BE2C (cell line): Measurements from ENCODE around the gene DAPL1.

ENCODE experiments used
- DNase-seq: peaks from one replicate; pipeline ENCODE4 v3.0.0-alpha.2; 2020
- H3K27me3 ChIP-seq: fragments of 250-450 bp; sonication (Bioruptor Pico); 2 replicates; pipeline ENCODE4 v1.5.1; 2020; ENCODE audit warnings: mild to moderate bottlenecking
- H3K36me3 ChIP-seq: fragments of 250-450 bp; sonication (Bioruptor Pico); 2 replicates; pipeline ENCODE4 v1.5.1; 2020; ENCODE audit warnings: mild to moderate bottlenecking
- H3K4me1 ChIP-seq: fragments of 250-450 bp; sonication (Bioruptor Pico); 2 replicates; pipeline ENCODE4 v1.5.1; 2020
- H3K4me3 ChIP-seq: 2 replicates; pipeline ENCODE4 v1.5.1; 2011; ENCODE audit warnings: low read depth, low read length
- H3K9me3 ChIP-seq: fragments of 250-450 bp; sonication (Bioruptor Pico); 2 replicates; pipeline ENCODE4 v1.5.1; 2020
- TF ChIP-seq, protein P1 (sequence below): IDR thresholded peaks from 2 replicates; pipeline ENCODE4 v1.5.1; 2012; ENCODE audit warnings: mild to moderate bottlenecking, low read depth, low read length

DAPL1 gene

GRCh38 chr2:158806941-158807340 is 11.8 kb downstream of the DAPL1 start:
- Histone ChIP-seq H3K9me3 (no peaks in the 10 kb centered on the region), H3K36me3 (no peaks in the 10 kb centered on the region), H3K4me1 (no peaks in the 10 kb centered on the region), H3K4me3 (no peak overlapping the region), H3K27me3 (no peaks in the 10 kb centered on the region)
- DNase-seq: no peak
- TF ChIP-seq, protein P1, sequence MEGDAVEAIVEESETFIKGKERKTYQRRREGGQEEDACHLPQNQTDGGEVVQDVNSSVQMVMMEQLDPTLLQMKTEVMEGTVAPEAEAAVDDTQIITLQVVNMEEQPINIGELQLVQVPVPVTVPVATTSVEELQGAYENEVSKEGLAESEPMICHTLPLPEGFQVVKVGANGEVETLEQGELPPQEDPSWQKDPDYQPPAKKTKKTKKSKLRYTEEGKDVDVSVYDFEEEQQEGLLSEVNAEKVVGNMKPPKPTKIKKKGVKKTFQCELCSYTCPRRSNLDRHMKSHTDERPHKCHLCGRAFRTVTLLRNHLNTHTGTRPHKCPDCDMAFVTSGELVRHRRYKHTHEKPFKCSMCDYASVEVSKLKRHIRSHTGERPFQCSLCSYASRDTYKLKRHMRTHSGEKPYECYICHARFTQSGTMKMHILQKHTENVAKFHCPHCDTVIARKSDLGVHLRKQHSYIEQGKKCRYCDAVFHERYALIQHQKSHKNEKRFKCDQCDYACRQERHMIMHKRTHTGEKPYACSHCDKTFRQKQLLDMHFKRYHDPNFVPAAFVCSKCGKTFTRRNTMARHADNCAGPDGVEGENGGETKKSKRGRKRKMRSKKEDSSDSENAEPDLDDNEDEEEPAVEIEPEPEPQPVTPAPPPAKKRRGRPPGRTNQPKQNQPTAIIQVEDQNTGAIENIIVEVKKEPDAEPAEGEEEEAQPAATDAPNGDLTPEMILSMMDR: no peak

- Histone ChIP-seq H3K27me3 (no peaks in the 10 kb centered on the region), H3K4me3 (no peak overlapping the region), H3K36me3 (no peaks in the 10 kb centered on the region), H3K9me3 (no peaks in the 10 kb centered on the region), H3K4me1 (no peaks in the 10 kb centered on the region)
- TF ChIP-seq, protein P1: no peak
- no peak for DNase-seq
Observed at GRCh38 chr2:158808426-158808825, 13.3 kb downstream of the DAPL1 start.

- DNase-seq: no peak
Observed at GRCh38 chr2:158809816-158810215, 14.7 kb downstream of the DAPL1 start.

DNA sequence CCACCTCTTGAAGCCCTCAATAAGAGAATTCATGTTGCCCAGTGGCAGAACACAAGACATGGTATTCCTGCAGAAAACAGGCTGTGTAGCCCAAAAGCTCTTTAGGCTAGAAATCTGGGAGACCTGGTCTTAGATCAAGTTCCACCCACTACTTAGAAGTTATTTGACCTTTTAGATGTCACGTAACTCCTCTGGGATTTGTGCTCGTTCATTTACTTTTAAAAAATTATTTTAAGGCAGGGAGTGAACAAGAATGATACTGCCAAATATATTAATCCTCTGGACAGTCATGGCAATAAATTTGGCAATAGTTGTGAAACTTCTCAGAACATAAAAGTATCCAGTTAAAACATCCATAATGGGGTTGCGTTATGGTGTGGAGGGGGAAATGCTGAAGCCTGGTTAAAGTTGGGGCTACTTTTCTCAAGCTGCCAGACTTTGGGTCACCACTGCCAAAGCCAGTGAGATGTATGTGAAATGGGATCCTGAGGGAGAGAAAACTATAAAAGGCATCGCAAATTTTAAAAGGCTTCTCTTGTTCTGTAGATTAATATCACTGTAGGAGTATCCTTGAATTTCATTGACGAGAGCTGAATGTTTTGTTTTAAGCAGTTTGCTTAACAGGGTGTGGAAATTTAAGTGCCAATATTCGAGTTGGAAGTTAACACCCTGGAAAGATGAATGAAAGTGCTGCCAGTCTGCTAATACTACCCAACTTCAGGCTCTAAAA is 15.8 kb downstream of the DAPL1 start:
- no peaks in the 10 kb centered on the region for H3K9me3 ChIP-seq

More at GRCh38 chr2:158809816-158810215, 14.7 kb downstream of the DAPL1 start:
- Histone ChIP-seq H3K4me3 (no peak overlapping the region), H3K9me3 (no peaks in the 10 kb centered on the region), H3K36me3 (no peaks in the 10 kb centered on the region), H3K4me1 (no peaks in the 10 kb centered on the region), H3K27me3 (no peaks in the 10 kb centered on the region)
- TF ChIP-seq, protein P1: no peak

GRCh38 chr2:158815166-158815565 is 20.0 kb downstream of the DAPL1 start:
- DNase-seq: no peak
- no peaks in the 10 kb centered on the region for H3K27me3 ChIP-seq
- TF ChIP-seq, protein P1: no peak
- no peak overlapping the region for H3K4me3 ChIP-seq
- H3K36me3 ChIP-seq: no peaks in the 10 kb centered on the region
- H3K9me3 ChIP-seq: no peaks in the 10 kb centered on the region
- H3K4me1 ChIP-seq: no peaks in the 10 kb centered on the region

More for the DNA sequence above, 15.8 kb downstream of the DAPL1 start:
- DNase-seq: no peak
- Histone ChIP-seq H3K4me3 (no peak overlapping the region), H3K36me3 (no peaks in the 10 kb centered on the region), H3K4me1 (no peaks in the 10 kb centered on the region), H3K27me3 (no peaks in the 10 kb centered on the region)
- TF ChIP-seq, protein P1: no peak

- Histone ChIP-seq H3K27me3 (no peaks in the 10 kb centered on the region), H3K9me3 (no peaks in the 10 kb centered on the region), H3K4me1 (no peaks in the 10 kb centered on the region), H3K36me3 (no peaks in the 10 kb centered on the region), H3K4me3 (no peak overlapping the region)
- DNase-seq: no peak
- TF ChIP-seq, protein P1: no peak
Observed at GRCh38 chr2:158815658-158816057, 20.5 kb downstream of the DAPL1 start.
